NCI-H2081 treated with DMSO at 0.1 percent for 48 hours (cell line): ENCODE results near the gene ABCA7.
A peak's percentile ranks its signal among the peaks of the same experiment; 100 is the strongest.

ENCODE experiments used
- DNase-seq: peaks from one replicate; lab custom pipeline; 2025; lab: John Stamatoyannopoulos, UW

ABCA7 gene, protein sequence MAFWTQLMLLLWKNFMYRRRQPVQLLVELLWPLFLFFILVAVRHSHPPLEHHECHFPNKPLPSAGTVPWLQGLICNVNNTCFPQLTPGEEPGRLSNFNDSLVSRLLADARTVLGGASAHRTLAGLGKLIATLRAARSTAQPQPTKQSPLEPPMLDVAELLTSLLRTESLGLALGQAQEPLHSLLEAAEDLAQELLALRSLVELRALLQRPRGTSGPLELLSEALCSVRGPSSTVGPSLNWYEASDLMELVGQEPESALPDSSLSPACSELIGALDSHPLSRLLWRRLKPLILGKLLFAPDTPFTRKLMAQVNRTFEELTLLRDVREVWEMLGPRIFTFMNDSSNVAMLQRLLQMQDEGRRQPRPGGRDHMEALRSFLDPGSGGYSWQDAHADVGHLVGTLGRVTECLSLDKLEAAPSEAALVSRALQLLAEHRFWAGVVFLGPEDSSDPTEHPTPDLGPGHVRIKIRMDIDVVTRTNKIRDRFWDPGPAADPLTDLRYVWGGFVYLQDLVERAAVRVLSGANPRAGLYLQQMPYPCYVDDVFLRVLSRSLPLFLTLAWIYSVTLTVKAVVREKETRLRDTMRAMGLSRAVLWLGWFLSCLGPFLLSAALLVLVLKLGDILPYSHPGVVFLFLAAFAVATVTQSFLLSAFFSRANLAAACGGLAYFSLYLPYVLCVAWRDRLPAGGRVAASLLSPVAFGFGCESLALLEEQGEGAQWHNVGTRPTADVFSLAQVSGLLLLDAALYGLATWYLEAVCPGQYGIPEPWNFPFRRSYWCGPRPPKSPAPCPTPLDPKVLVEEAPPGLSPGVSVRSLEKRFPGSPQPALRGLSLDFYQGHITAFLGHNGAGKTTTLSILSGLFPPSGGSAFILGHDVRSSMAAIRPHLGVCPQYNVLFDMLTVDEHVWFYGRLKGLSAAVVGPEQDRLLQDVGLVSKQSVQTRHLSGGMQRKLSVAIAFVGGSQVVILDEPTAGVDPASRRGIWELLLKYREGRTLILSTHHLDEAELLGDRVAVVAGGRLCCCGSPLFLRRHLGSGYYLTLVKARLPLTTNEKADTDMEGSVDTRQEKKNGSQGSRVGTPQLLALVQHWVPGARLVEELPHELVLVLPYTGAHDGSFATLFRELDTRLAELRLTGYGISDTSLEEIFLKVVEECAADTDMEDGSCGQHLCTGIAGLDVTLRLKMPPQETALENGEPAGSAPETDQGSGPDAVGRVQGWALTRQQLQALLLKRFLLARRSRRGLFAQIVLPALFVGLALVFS (N-terminal part only)

DNA sequence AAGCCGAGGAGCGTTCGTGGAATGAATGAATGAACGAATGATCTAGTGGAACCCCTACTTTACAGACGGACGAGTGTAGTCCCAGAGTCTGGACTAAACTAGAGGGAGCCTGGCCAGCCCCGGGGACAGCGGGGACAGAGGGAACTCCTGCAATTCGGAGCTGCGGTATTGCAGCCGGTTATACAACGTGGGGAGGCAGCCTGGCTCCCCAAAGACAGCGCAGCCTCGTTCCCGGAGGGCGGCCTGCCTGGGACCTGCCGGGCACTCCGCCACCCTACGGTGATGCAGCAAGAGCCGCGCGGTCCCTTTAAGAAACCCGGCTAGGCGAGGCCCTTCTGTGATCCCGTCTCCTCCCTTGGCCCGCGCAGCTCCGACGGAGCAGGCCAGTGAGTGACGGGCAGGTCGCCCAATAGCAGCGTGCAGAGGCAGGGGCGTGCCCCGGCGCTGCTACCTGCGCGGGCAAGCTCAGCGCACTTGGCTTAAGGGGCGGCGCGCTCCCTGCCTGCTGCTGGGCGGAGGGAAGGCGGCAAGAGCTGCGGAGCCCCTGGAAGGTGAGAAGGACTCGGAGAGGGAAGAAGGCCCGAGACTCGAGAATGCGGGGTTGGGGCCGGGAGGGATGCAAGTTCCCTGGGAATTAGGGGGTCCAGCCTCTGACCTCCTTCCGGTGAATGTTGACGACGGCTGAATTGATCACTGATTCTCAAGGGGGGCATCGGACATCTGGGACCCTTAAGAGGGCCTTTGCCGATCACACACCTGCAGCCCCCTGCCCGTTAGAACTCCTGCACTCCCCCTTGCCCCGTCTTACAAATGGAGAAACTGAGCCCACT lies at the start of gene ABCA7:
TSS of gene ABCA7 (plus strand) at position 462 of the 830 bp plus-strand sequence. CDS start 1,255 bp downstream, outside the sequence.
- peak; percentile 86 for DNase-seq

DNA sequence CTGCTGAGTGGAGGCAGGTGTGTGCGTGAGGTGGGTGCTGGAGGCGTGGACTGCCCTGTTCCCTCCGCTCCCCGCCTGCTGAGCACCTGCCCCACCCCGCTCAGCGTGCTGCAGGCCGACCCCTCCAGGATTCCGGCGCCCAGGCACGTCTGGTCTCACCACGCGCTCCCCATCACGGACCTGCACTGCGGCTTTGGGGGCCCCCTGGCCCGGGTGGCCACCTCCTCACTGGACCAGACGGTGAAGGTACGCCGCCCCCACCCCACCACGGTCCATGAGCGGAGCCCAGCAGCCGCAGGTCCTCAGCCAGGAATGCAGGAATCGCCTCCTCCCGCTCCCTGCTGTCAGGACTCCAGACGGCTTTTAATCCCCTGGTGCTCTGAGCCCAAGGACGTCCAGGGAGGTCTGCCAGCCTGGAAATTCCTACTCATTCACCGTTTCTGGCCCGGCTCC lies 49.8 kb upstream of the ABCA7 start:
- no peak for DNase-seq

DNA sequence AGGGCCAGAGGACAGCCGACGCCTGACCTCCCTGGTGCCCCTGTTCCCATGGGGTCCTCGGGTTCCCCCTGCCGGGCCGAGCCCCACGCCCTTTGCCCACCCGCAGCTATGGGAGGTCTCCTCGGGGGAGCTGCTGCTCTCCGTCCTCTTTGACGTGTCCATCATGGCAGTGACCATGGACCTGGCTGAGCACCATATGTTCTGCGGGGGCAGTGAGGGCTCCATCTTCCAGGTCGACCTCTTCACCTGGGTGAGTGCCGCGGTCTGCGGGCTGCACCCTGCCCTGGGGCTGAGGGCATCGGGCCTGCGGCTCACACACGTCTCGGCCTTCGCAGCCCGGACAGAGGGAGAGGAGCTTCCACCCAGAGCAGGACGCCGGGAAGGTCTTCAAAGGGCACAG lies 49.2 kb upstream of the ABCA7 start:
- DNase-seq = no peak

DNA sequence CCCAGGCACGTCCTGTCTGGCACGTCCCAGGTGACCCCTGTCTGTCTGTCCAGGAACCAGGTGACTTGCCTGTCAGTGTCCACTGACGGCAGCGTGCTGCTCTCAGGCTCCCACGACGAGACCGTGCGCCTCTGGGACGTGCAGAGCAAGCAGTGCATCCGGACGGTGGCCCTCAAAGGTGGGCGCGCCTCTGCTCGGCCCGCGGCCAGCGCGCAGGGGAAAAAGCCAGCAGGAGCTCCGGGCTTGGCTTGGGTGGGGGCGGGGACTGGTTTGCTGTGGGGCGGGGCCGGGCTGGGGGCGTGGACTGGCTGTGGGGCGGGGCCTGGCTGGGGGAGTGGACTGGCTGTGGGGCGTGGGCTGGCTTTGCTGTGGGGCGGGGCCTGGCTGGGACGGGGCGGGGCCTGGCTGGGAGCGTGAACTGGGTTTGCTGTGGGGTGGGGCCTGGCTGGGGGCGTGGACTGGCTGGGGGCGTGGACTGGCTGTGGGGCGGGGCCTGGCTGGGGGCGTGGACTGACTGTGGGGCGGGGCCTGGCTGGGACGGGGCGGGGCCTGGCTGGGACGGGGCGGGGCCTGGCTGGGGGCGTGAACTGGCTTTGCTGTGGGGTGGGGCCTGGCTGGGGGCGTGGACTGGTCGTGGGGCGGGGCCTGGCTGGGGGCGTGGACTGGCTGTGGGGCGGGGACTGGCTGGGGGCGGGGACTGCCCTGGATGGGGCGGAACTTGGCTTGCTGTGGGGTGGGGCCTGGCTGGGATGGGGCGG lies 48.6 kb upstream of the ABCA7 start:
- DNase-seq = no peak

DNA sequence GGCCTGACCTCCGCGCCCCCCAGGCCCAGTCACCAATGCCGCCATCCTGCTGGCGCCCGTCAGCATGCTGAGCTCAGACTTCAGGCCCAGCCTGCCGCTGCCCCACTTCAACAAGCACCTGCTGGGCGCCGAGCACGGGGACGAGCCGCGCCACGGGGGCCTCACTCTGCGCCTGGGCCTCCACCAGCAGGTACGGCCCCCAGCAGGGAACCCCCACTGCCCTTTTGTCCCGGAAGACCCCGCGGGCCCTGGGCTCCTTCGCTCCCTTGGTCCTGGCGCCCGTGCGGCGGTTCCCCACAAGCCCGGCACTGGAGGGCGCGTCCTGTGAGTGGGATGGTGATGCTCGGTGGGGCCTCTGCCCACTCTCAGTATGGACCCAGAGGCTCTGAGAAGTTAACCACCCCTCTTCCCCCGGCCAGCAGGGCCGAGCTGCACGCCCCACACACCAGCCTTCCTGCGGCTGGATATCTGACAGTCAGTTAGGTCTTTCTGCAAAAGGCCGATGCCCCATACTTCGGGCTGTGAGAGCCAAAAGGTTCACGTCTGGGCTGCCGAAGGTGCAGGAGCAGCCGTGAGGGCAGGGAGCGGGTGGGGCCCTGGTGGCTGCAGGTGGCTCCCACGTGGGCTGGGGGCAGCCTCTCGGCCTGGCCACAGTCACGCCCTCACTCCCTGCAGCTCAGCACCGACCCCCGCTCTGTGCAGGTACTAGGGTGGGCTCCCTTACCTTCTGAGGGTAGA lies 47.8 kb upstream of the ABCA7 start:
- no peak for DNase-seq

DNA sequence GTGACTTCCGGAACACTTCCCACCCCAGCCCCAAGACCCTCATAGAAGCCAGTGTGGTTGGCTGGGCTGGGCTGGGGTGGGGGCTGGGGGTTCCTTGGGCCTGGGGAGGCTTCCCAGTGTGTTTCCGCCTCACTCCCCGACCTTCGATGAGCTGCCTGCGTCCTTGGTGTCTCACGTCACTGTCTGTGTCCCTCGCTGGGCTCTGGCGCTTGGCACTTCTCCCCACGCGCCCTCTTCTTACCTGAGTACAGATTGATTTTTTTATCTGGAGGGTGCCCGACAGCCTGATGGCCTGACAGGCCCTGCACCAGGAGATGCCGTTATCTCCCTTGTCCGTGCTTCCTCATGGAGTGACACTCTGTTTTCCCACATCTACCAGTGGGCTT lies 47.2 kb upstream of the ABCA7 start:
- DNase-seq = no peak

DNA sequence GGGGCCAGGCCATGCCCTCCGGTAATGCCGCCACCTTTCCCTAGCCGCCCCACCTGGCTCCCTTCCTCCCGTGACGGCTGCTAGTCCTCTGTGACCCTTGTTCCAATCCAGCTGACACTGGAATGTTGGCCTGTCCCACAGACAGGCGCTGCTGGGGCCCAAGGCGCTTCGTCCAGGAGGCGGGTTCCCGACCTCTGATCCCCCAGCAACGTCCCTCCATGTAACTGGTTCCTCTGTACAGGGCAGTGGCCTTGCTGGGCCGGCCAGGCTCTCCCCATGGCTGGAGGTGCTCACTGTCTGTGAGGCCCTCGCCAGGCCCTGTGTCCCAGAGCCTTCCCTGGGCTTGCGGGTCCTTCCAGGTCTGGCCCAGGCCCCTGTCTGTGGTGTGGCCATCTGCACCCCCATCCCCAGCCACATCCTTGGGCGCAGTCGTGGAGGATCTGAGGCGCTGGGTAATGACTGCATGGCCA lies 46.5 kb upstream of the ABCA7 start:
- DNase-seq = no peak

DNA sequence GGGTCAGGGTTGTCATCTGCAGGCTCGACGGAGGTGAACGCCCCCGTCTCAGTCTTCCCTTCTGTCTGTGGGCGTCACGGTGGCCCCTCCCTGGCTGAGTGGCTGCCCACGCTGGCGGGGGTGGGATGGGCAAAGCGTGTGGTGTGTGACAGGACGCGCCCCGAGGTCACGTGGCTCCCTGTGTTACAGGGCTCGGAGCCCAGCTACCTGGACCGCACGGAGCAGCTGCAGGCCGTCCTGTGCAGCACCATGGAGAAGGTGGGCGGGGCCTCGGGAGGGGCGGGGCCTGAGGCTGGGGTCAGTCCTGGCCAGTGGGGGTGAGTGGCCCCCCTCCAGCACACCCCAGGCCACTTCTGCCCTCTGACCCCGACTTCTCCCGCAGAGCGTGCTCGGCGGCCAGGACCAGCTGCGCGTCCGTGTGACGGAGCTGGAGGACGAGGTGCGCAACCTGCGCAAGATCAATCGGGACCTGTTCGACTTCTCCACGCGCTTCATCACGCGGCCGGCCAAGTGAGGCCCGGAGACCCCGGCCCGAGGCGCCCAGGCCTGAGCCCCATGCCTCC lies 46.0 kb upstream of the ABCA7 start:
- DNase-seq = no peak

DNA sequence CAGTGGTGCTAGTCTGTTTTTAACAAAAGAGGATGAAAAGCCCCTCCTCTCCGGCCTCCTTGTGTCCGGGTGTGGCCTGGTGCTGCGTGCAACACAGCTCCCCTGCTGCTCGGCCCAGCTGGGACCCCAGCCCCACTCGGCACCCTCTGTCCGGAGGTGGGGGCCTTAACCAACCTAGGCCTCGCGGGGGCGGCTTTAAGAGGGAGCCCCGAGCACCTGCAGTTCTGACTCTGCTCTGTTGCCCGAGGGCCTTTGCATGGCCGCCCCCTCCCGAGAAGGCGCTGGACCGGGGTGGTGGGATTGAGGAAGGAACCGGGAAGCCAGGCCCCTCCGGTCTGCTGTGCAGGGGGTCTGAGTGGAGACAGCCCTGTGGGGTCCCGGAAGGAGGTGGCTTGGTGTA lies 45.4 kb upstream of the ABCA7 start:
- no peak for DNase-seq

DNA sequence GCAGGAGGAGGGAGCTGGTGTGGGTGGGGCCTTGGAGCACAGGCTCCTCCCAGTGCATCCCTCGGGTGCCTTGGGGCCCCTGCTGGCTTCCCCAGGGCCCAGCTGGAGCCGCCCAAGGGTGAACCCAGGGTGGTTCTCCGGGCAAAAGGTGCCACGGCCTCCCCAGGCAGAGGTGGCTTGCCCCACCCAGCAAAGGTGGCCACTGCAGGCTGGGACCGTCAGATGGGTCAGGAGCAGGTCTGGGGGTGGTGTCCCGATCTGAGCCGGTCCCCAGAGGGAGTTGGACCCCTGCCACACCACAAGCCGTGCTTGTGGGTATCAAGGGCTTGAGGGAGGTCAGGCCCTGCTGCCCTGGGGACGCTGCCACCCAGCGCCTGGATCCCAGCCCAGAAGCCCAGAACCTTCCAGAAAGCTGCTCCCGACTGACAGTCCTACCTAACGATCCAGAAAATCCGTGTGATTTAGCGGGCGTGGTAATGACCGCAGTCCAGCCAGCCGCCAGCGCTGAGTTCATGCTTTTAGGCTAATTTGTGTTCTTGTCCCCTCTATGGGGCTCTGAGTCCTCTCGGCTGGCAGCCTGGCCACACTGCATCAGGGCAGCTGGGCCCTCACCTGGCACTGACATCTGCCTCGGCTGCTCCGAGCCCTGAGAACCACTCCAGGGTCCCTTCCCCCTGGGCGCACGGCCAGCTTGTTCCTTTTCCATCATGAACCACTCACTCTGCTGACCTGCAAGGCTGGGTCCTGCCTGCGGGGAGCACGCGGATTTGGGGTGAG lies 44.7 kb upstream of the ABCA7 start:
- no peak for DNase-seq

DNA sequence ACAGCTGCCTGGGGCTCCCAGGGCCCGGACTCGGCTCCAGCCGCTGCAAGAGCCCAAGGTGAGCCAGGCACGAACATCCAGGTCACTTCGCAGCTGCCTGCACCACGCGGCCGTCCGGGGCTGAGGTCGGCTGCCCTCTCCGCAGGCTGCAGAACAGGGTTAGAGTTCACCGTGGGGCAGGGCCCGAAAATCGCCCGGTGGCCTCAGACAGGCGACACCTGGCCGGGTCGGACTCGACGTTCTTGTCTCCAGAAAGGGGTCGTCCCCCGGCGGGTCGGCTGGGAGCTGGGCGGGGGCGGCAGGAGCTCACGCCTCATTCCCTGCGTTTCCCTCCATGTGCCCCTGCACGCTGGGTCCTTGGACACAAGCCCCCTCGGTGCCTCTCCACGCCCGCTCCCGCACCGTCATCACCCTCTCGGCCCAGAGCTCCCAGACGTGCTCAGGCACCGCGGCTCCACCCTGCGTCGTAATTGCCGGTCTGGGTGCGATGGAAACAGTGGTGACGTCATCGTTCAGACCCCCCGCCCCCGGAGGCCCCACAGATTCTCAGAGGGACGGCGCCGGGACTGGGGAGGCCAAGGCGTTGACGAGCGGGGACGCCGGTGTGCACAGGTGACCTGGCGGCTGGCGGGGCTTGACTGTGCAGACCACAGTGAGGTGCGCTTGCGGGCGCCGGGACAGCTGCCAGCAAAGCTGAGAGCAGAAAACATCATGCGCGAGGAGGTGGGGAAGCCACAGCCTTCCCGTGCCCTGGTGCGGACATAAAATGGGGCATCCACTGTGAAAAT lies 43.7 kb upstream of the ABCA7 start:
- no peak for DNase-seq

DNA sequence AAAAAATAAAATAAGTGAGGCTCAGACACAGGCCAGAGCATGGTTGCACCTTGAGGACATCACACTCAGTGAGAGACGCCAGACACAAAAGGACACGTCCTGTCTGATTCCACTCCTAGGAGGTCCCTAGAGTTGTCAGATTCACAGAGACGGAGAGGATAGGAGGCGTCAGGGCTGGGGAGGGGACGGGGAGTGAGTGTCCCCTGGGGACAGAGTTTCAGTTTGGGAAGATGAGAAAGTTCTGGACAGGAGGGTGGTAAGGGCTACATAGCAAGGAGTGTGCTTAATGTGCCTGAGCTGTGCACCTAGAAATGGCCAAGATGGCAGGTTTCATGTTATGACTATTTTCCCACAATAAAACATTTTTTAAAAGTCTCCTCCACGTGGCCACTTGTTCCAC lies 41.8 kb upstream of the ABCA7 start:
- DNase-seq = no peak

DNA sequence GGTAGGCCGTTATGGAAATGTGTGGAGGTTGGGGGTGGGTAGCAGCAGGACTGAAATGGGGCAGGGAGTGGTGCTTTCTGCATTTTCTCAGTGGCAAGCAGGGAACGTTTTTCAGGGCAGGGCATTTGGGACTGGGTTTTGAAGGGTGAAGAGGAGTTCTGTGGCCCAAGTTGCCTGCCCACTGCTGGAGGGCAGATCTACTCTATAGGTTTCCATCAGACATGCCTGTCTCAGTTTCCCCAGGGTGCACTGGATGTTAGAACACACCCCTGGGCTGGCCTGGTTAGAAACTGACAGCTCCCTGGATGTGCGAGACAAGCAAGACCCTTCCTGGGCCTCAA lies 40.6 kb upstream of the ABCA7 start:
- no peak for DNase-seq

DNA sequence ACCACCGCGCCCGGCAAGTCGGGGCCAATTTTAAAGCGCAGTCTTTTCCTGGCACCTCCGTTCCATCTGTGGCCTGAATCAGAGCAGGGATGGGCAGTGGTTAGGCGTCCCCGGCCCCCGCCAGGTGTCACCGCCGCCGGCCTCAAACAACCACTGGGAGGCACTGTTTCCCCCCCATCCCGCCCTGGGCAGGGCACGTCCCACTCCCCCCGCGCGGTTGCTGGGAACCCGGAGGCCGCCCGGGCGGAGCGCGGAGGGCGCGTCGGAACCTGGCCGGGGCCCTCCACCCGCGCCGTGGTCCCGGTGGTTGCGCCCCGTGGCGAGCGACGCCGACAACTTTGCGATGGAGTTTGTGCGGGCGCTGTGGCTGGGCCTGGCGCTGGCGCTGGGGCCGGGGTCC lies 39.8 kb upstream of the ABCA7 start, which contains the start of gene GRIN3B:
TSS of gene GRIN3B (plus strand) at position 325 of the 400 bp plus-strand sequence. CDS start at position 344, 19 bp downstream.
- no peak for DNase-seq

DNA sequence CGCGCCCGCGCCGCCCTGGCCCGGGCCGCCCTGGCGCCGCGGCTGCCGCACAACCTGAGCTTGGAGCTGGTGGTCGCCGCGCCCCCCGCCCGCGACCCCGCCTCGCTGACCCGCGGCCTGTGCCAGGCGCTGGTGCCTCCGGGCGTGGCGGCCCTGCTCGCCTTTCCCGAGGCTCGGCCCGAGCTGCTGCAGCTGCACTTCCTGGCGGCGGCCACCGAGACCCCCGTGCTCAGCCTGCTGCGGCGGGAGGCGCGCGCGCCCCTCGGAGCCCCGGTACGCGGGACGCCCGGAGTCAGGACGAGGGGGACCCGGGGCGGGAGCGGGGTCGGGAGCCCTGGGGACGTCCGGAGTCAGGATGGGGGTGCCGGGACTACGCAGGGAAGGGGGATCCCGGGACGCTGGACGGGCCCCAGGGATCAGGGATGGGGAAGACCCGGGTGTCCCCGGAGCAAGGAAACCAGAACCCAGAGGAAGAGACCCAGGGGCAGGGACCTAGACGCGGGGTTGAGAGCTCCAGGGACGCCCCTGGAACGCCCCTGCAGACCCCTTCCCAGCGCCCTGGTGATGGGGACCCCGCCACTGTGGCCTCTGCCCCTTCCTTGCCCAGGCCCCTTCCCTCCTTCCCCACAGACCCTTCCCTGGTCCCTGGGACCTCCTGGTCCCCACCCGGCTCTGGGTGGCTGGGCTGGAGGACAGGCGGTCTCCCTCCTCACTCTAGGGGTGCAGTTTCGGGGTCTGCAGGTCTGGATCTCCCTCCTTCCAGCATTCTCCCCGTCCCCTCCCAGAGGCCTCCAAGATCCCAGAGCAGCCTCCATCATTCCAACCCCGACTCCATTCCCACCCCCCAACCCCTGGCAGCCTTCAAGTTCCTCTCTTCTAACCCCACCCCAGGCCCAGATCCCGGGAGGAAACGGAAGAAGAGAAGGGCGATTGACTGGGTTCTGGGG lies 39.0 kb upstream of the ABCA7 start:
- DNase-seq = no peak

DNA sequence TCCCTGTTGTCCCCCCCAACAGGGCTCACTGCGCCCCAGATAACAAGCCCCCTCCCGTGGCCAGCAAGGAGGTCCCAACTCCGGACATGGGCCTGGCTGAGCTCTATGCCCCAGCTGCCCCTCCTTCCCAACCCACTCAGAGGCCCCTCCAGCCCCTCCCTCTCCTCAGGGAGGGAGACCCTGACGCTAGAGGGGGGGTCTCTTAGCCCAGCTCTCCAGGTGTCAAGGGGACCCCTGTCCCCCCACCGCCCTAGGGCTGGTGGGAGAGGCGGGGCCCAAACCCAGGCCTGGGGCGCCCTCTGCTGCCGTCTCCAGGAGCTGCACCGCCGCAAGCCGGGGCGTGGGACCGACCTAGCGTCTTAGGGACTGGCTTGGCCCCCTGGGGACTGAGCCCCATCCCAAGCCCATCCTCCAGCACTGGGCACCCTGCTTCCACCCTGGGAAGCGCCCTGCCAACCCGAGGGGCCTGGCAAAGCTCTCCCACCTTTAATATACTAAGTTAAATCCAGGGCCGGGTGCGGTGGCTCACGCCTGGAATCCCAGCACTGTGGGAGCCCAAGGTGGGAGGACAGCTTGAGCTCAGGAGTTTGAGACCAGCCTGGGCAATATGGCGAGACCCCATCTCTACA lies 38.3 kb upstream of the ABCA7 start:
- no peak for DNase-seq
